ENCODE results near the gene GAB2. TPM values are rescaled to one million over a fixed set of nuclear protein-coding genes. Genes with fewer than 3 reads are reported as not detected.

GAB2 gene
- total and polyA plus RNA-seq, 2 of the 13 experiments (the other 11 are each of a cell fraction or from before 2014, with no cell fraction given): 4.1 to 8.6 TPM

DNA sequence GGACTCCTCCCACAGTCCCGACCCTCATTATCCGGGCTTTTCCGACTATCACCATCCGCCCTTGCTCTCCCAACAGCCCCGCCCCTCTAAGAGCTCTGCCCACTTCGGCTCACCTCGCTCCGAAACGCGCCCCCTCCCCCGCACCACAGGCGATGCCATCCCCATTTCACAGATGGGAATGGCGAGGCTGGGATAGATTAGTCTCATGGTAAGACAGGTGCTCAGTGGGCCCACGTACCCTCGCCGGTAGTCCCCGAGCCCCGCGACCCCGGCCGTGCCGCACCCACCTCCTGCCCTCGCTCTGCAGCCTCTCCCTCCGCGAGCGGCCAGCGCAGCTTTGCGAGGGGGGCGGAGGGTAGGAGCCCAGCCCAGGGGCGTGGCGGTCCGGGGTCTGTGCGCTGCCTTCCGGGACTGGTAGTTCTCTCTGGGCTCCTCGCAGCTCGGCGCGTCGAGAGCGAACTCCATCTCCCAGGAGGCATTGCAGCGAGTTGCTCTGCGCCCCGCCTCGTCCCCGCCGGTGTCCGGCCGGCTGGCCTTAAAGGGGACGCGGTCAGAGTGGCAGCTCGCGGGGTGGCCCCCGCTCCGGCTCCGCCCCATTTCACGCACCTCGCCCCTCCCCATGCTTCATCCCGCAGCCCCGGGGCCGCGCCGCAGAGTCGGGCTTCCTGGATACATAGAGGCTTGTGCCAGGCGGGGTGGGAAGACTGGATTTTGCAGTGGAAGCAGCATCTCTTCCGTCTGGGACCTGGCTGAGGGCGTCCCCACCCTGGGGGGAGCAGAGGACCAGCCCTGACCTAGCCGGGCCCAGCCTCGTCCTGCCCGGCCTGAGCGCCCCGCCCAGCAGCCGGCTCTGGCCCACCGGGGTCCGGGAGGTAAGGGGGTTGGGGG is 229.1 kb downstream of the GAB2 start, which contains the start of the genes KCTD21 and USP35 (continued):
- TF ChIP-seq SAP130 (CRISPR knock-in tag; IDR thresholded peaks at IDR 0.05; ENCODE audit: low read depth) (peak; percentile 74), ZNF124 (CRISPR knock-in tag; IDR thresholded peaks at IDR 0.05) (peak; percentile 65; the same call in 1 of the 2 replicates), ZNF234 (CRISPR knock-in tag; conservative IDR thresholded peaks at IDR 0.05) (0 out of 2 replicates have a peak, but pooled peaks have one; percentile 39), PHF5A (CRISPR knock-in tag; IDR thresholded peaks at IDR 0.05; ENCODE audit: low read depth, unreplicated experiment) (no peak), UBTF (CRISPR knock-in tag; IDR thresholded peaks at IDR 0.05) (no peak; the same call in 1 of the 2 replicates), SALL2 (CRISPR knock-in tag; IDR thresholded peaks at IDR 0.05) (0 out of 2 replicates have a peak, but pooled peaks have one; percentile 24), ZNF101 (CRISPR knock-in tag; IDR thresholded peaks at IDR 0.05; ENCODE audit: borderline replicate concordance, low read depth) (no peak), ZNF207 (IDR thresholded peaks at IDR 0.05; ENCODE audit: borderline replicate concordance) (no peak), MIER3 (CRISPR knock-in tag; IDR thresholded peaks at IDR 0.05; ENCODE audit: borderline replicate concordance) (no peak), SMARCE1 (IDR thresholded peaks at IDR 0.05; ENCODE audit: borderline replicate concordance) (no peak), FOXC1 (CRISPR knock-in tag; IDR thresholded peaks at IDR 0.05; ENCODE audit: borderline replicate concordance) (no peak; the same call in 1 of the 2 replicates), PRMT3 (CRISPR knock-in tag; IDR thresholded peaks at IDR 0.05; ENCODE audit: borderline replicate concordance, low read depth) (no peak), ELF4 (CRISPR knock-in tag; IDR thresholded peaks at IDR 0.05; ENCODE audit: borderline replicate concordance) (no peak), MAFK (conservative IDR thresholded peaks at IDR 0.05 in 1 of 2, IDR thresholded peaks at IDR 0.05 in 1 of 2; ENCODE audit: low read length in 2 of 2) (no peak), CENPX (CRISPR knock-in tag; IDR thresholded peaks at IDR 0.05) (no peak), ZNF577 (CRISPR knock-in tag; IDR thresholded peaks at IDR 0.05; ENCODE audit: borderline replicate concordance, low read depth) (no peak), ISL2 (CRISPR knock-in tag; IDR thresholded peaks at IDR 0.05) (peak; percentile 42), TGIF2 (CRISPR knock-in tag; IDR thresholded peaks at IDR 0.05) (no peak), DPF2 (CRISPR knock-in tag; IDR thresholded peaks at IDR 0.05; ENCODE audit: borderline replicate concordance, low read depth) (0 out of 2 replicates have a peak, but pooled peaks have one; percentile 15), NFIB (CRISPR knock-in tag; IDR thresholded peaks at IDR 0.05; ENCODE audit: borderline replicate concordance) (no peak), ZNF335 (CRISPR knock-in tag; IDR thresholded peaks at IDR 0.05) (peak; percentile 36; the same call in 1 of the 2 replicates)
- TF ChIP-seq, protein P1, sequence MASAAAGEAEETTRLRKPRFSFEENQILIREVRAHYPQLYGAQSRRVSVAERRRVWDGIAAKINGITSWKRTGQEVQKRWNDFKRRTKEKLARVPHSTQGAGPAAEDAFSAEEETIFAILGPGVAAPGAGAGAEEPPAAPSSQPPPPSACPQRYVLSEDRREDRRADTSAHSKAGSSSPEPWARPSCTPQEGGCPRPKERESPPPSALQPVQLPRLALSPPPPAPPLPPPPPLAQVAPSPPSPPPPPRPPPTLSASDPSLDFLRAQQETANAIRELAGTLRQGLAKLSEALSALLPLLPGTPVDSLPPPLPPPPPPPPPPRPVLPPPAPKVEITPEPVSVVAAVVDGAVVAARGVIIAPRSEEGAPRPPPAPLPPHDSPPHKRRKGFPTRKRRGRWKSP (CRISPR knock-in tag; IDR thresholded peaks at IDR 0.05): 0 out of 2 replicates have a peak, but pooled peaks have one; percentile 56
- TF ChIP-seq, protein P2, sequence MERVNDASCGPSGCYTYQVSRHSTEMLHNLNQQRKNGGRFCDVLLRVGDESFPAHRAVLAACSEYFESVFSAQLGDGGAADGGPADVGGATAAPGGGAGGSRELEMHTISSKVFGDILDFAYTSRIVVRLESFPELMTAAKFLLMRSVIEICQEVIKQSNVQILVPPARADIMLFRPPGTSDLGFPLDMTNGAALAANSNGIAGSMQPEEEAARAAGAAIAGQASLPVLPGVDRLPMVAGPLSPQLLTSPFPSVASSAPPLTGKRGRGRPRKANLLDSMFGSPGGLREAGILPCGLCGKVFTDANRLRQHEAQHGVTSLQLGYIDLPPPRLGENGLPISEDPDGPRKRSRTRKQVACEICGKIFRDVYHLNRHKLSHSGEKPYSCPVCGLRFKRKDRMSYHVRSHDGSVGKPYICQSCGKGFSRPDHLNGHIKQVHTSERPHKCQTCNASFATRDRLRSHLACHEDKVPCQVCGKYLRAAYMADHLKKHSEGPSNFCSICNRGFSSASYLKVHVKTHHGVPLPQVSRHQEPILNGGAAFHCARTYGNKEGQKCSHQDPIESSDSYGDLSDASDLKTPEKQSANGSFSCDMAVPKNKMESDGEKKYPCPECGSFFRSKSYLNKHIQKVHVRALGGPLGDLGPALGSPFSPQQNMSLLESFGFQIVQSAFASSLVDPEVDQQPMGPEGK (CRISPR knock-in tag; IDR thresholded peaks at IDR 0.05): peak; percentile 74
